Islet of Langerhans (tissue), 1 donor: ENCODE data around the gene KDM6A.
A peak's percentile ranks its signal among the peaks of the same experiment; 100 is the strongest.
"Not testable (repeated sequence)": the region's sequence is repeated elsewhere in the genome, so short reads cannot be mapped to it uniquely, and the experiment has no call there.

Experiments
- FAIRE-seq: peaks from one replicate; lab custom pipeline; 2011; peaks lifted over from hg19 to GRCh38; lab: Jason Lieb, UNC

The KDM6A gene

GRCh38 chrX:44872821-44873414, at the start of gene KDM6A:
TSS of gene KDM6A (plus strand) at chrX:44873188. CDS start at chrX:44873552, 364 bp downstream.
- peak; percentile 33 for FAIRE-seq

DNA sequence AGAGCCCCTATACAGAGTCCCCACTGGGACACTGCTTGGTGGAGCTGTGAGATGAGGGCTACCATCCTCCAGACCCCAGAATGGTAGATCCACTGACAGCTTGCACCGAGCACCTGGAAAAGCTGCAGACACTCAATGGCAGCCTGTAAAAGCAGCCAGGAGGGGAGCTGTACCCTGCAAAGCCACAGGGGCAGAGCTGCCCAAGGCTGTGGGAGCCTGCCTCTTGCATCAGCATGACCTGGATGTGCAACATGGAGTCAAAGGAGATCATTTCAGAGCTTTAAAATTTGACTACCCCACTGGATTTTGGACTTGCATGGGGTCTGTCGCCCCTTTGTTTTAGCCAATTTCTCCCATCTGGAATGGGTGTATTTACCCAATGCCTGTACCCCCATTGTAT, 49.8 kb upstream of the KDM6A start:
- not testable (repeated sequence) for FAIRE-seq

DNA sequence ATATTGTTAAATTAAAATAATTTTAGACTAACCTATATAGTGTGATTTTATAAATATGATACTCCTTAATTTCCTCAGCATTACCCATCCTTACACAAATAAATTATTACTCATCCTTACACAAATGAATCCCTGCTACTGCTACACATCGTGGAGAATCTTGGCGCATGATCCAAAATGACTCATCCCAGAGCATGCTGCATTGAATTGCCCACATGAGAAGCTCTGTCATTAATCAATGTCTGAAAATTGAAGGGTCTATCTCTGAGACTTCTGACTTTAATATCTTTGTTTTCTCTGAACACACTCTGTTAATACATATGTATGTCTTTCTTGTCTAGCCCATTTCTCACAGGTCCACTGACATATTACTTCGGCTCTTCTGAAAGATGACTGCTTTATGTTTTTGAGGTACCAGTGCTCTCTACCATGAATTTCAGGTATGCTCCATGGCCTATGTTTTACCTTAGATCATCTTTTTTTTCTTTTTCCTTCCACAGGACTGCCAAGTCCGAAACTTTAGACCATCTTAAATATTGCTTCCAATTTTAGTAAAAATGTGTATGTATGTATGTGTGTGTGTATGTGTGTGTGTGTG, 44.9 kb upstream of the KDM6A start:
- FAIRE-seq: no peak

- no peak for FAIRE-seq
These were observed 43.2 kb upstream of the KDM6A start for GRCh38 chrX:44829832-44830231.

GRCh38 chrX:44842550-44843317, 30.3 kb upstream of the KDM6A start:
- no peak for FAIRE-seq

- FAIRE-seq: peak; percentile 17
These were observed 29.7 kb upstream of the KDM6A start for GRCh38 chrX:44843318-44843702.

DNA sequence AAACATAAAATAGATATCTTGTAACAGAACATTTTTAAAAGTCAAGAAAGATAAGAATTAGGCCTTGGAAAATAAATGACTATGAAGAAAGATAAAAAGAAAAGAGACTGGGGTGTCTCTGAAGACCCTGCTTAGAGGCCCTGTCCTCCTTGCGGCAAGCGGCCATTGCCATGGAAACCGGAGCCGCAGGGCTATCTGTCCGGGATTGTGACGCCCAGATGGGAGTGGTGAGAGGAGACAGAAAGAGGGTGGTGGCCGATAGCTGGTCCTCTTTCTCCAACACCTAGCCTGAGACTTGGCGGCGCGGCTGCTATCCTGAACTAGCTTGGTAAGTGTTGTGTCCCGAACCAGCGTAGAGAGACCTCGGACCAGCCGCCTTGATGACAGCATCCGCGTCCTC, 29.2 kb upstream of the KDM6A start, which contains the start of gene DUSP21:
DUSP21 (plus strand) TSS at position 269 of the 400 bp plus-strand sequence; CDS start at position 381, 112 bp downstream.
- FAIRE-seq: no peak

GRCh38 chrX:44844204-44844603, 28.8 kb upstream of the KDM6A start:
- no peak for FAIRE-seq

GRCh38 chrX:44850891-44851290, 22.1 kb upstream of the KDM6A start:
- not testable (repeated sequence) for FAIRE-seq

DNA sequence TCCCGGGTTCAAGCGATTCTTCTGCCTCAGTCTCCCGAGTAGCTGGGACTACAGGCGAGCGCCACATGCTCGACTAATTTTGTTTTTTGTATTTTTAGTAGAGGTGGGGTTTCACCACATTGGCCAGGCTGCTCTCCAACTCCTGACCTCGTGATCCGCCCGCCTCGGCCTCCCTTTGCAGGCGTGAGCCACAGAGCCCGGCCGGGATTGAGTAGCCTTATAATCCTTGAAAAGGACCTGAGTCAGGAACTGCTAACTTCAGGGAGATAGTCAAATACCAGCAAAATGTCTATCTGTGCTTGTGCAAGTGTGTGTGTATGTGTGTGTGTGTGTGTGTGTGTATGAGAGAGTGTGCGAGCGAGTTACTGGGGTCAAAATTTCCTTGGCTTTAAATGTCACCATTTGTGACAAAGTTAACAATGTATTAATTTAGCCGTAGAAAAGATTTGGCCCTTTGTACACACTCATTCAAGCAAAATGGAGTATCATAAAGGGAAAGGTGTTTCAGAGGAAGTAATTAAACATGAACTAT, 1.8 kb upstream of the KDM6A start:
- FAIRE-seq: no peak

DNA sequence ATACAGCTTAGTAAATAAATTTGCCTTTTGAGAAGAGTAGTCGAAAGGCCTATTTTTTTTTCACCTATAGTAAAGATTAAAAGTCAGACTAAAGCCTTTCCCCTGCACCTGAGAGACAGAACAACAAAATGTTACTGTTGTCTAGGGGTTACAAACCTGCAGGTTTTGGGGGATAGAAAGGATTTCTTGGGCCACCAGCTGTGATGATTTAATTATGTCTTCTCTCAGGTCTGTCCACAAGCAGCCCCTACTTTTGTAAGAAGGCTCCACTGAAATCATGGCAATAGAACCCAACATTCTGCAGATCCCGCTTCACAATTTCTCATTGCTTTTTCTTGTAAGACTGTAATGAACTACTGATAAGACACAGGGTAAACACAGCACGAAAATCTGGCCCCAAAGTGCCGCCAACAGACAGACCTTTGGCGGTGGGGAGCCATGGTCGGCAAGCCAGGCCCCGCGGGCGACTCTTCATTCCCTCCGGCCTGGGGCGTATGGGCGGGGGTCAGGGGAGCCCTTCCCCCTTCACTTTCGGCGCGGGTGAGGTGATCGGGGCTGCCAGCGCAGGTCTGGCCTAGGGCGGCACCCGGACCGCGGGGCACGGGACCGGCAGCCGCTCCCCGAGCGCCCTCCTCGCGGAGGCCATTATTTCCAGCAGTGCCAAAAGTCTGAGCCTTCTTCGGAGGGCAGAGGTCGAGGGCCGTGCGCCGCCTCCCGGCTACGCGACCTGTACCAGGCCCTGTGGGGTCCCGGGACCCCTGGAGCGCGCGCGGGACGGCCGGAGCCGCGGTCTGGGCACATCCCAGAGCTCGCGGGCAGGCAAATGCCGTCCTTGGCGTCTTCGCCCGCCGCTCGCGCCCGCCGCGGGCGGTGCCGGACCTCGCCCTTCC, 812 bp upstream of the KDM6A start:
- no peak for FAIRE-seq

DNA sequence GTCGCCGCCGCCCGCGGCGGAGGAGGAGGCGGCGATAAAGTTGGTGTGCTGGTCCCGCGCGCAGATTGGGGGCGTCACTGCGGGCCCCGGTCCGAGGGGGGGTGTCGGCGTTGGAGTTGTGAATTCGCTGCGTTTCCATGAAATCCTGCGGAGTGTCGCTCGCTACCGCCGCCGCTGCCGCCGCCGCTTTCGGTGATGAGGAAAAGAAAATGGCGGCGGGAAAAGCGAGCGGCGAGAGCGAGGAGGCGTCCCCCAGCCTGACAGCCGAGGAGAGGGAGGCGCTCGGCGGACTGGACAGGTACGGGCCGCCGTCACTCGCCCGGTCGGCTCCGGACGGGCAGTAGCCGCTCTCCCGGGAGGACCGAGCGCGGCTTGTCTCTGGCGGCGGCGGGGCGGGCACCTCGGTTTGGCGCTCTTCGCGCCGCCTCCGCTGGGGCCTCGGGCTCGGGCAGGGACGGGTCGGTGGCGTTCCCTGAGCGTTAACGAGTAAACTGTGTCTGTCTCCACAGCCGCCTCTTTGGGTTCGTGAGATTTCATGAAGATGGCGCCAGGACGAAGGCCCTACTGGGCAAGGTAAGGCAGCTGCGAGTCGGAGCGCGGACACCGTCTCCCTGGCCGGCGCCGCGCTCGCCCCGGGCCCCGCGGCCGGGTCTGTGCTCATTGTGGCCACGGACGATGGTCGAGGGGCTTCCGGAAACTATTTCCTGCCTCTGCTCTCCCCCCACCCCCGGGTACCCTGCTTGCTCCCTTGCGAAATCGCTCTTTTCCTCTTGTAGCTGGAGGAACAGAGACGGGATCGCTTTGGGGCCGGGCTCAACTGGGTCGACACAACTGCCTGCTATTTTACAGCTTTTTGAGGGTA, 658 bp downstream of the KDM6A start:
- FAIRE-seq: no peak

- no peak for FAIRE-seq
These were observed 1.6 kb downstream of the KDM6A start for GRCh38 chrX:44874420-44875184.

DNA sequence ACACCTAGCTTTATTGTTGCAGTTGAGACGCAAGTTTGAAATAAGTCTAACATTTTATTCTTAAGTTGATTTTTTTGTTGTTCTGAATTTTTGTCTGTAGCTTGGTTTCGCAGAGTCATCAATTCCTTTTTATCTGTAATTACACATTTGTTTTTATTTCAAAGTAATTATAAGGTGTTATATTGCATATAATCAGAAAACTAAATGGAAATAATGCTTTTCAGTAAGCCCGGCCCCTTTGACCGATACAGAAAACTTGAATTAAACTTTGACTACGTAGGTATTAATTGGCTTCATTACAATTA, 2.1 kb downstream of the KDM6A start:
- FAIRE-seq: peak; percentile 55

DNA sequence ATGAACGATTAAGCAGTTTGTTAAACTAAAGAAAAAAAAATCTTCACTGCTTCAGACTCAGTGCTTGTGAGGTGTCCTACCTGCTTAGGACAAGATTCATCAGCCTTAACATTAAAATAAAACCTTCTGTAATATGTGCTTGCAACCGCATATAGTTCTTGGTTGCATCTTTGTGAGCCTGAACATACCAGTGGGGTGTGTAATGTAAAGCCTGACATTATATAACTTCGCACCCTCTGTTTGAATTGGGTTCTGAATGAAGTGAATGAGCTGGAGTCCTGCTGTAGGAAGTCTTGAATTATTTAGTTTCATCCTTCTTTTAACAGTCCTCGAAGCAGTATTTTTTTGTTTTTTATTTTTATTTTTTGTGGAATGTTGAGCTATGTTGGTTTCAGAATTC, 3.1 kb downstream of the KDM6A start:
- FAIRE-seq: peak; percentile 65

GRCh38 chrX:44876767-44877166, 3.8 kb downstream of the KDM6A start:
- FAIRE-seq: no peak

GRCh38 chrX:44878780-44879179, 5.8 kb downstream of the KDM6A start:
- FAIRE-seq: no peak

GRCh38 chrX:44881549-44881948, 8.6 kb downstream of the KDM6A start:
- FAIRE-seq: no peak

- no peak for FAIRE-seq
These were observed 9.6 kb downstream of the KDM6A start for GRCh38 chrX:44882635-44883034.

DNA sequence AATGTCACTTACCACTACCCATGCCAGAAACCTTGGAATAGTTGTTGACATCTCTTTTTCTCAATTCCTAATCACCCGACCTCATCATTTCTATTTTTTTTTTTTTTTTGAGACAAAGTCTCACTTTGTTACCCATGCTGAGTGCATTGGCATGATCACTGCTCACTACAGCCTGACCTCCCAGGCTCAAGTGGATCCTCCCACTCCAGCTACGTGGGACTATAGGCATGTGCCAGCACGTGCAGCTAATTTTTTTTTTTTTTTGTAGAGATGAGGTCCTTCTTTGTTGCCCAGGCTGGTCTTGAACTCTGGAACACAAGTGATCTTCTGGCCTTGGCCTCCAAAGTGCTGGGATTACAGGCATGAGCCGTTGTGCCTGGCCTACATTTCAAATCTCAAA, 12.0 kb downstream of the KDM6A start:
- FAIRE-seq: no peak

- FAIRE-seq: no peak
These were observed 16.8 kb downstream of the KDM6A start for GRCh38 chrX:44889824-44890223.
